BLaER1 (cell line): Measurements from ENCODE around the gene CHST8.

Experiments used
- H3K27ac ChIP-seq: shearing (Covaris generic); formaldehyde crosslinking; 2 replicates; pipeline ENCODE4 v1.8.1; 2022
- H3K27me3 ChIP-seq: shearing (Covaris generic); formaldehyde crosslinking; 2 replicates; pipeline ENCODE4 v1.8.1; 2022
- H3K36me3 ChIP-seq: shearing (Covaris generic); formaldehyde crosslinking; 2 replicates; pipeline ENCODE4 v1.8.1; 2022
- H3K4me1 ChIP-seq: shearing (Covaris generic); formaldehyde crosslinking; 2 replicates; pipeline ENCODE4 v1.8.1; 2022
- H3K4me2 ChIP-seq: shearing (Covaris generic); formaldehyde crosslinking; 2 replicates; pipeline ENCODE4 v1.8.1; 2022
- H3K4me3 ChIP-seq: shearing (Covaris generic); formaldehyde crosslinking; 2 replicates; pipeline ENCODE4 v1.8.1; 2022
- H3K9ac ChIP-seq: shearing (Covaris generic); formaldehyde crosslinking; 2 replicates; pipeline ENCODE4 v1.8.1; 2022
- H3K9me3 ChIP-seq: shearing (Covaris generic); formaldehyde crosslinking; 2 replicates; pipeline ENCODE4 v1.8.1; 2022
- H4K20me1 ChIP-seq: shearing (Covaris generic); formaldehyde crosslinking; 2 replicates; pipeline ENCODE4 v1.8.1; 2022
- Cebpa-rat ChIP-seq: shearing (Covaris generic); IDR thresholded peaks from 2 replicates; pipeline ENCODE4 v1.8.1; 2022

The CHST8 gene

DNA sequence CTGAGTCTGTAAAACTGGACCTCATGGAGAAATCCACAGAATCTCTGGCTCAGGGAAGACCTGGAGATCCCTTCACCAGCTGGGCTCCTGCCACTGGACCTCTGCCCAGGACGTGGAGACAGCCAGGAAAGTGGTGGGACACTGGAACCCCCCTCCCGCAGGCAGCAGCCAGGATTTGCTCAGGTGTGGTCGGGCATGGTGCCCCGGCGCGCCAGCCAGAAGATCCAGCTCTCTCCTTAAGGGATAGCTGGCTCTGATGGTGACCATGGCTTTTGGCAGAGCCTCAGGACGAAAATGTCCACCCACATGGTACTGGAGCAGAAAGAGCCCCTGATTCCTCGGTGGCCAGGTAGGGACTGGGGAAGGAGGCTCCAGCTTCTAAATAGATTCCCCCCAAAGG lies 148.4 kb downstream of the CHST8 start:
- H3K4me3 ChIP-seq: no peak overlapping the region
- H3K36me3 ChIP-seq: no peaks in the 10 kb centered on the region
- H3K4me2 ChIP-seq: no peak overlapping the region
- no peak overlapping the region for H3K9ac ChIP-seq
- no peaks in the 10 kb centered on the region for H3K4me1 ChIP-seq
- 0 out of 2 replicates have a peak, but pooled peaks cover 9% of the 10 kb centered on the region for H3K27me3 ChIP-seq
- TF ChIP-seq Cebpa-rat: no peak
- H3K27ac ChIP-seq: no peak overlapping the region
- peaks cover 54% of the 10 kb centered on the region for H4K20me1 ChIP-seq
- no peaks in the 10 kb centered on the region for H3K9me3 ChIP-seq

GRCh38 chr19:33771384-33772101 lies 149.8 kb downstream of the CHST8 start:
- no peak overlapping the region for H3K27ac ChIP-seq
- no peaks in the 10 kb centered on the region for H3K9me3 ChIP-seq
- no peak for TF ChIP-seq Cebpa-rat

DNA sequence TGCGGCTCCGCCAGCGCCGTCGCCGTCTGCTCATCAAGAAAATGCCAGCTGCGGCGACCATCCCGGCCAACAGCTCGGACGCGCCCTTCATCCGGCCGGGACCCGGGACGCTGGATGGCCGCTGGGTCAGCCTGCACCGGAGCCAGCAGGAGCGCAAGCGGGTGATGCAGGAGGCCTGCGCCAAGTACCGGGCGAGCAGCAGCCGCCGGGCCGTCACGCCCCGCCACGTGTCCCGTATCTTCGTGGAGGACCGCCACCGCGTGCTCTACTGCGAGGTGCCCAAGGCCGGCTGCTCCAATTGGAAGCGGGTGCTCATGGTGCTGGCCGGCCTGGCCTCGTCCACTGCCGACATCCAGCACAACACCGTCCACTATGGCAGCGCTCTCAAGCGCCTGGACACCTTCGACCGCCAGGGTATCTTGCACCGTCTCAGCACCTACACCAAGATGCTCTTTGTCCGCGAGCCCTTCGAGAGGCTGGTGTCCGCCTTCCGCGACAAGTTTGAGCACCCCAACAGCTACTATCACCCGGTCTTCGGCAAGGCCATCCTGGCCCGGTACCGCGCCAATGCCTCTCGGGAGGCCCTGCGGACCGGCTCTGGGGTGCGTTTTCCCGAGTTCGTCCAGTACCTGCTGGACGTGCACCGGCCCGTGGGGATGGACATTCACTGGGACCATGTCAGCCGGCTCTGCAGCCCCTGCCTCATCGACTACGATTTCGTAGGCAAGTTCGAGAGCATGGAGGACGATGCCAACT lies 150.5 kb downstream of the CHST8 start:
- Histone ChIP-seq H3K9ac (no peak overlapping the region), H3K27ac (no peak overlapping the region), H3K9me3 (no peaks in the 10 kb centered on the region), H3K4me2 (no peak overlapping the region), H3K27me3 (0 out of 2 replicates have a peak, but pooled peaks cover 9% of the 10 kb centered on the region), H3K36me3 (no peaks in the 10 kb centered on the region), H4K20me1 (peaks cover 44% of the 10 kb centered on the region), H3K4me3 (no peak overlapping the region), H3K4me1 (peaks cover 5% of the 10 kb centered on the region; the same call in 1 of the 2 replicates)
- no peak for TF ChIP-seq Cebpa-rat

More at GRCh38 chr19:33771384-33772101, 149.8 kb downstream of the CHST8 start:
- no peaks in the 10 kb centered on the region for H3K4me1 ChIP-seq
- H3K4me2 ChIP-seq: no peak overlapping the region
- H3K36me3 ChIP-seq: no peaks in the 10 kb centered on the region
- no peak overlapping the region for H3K4me3 ChIP-seq
- peaks cover 51% of the 10 kb centered on the region for H4K20me1 ChIP-seq
- H3K27me3 ChIP-seq: 0 out of 2 replicates have a peak, but pooled peaks cover 9% of the 10 kb centered on the region
- H3K9ac ChIP-seq: no peak overlapping the region

- Histone ChIP-seq H3K4me3 (no peak overlapping the region), H3K9me3 (no peaks in the 10 kb centered on the region), H3K4me1 (peaks cover 5% of the 10 kb centered on the region; the same call in 1 of the 2 replicates), H3K27ac (no peak overlapping the region), H3K4me2 (no peak overlapping the region), H3K9ac (no peak overlapping the region), H3K36me3 (no peaks in the 10 kb centered on the region), H3K27me3 (0 out of 2 replicates have a peak, but pooled peaks cover 9% of the 10 kb centered on the region), H4K20me1 (peaks cover 39% of the 10 kb centered on the region)
- no peak for TF ChIP-seq Cebpa-rat
Measured at GRCh38 chr19:33772858-33773180, 151.1 kb downstream of the CHST8 start.

- Histone ChIP-seq H3K9me3 (no peaks in the 10 kb centered on the region), H3K4me2 (no peak overlapping the region), H3K4me1 (peaks cover 10% of the 10 kb centered on the region), H3K36me3 (no peaks in the 10 kb centered on the region), H3K27ac (no peak overlapping the region), H3K9ac (no peak overlapping the region), H3K4me3 (no peak overlapping the region), H4K20me1 (peaks cover 29% of the 10 kb centered on the region), H3K27me3 (peaks cover 14% of the 10 kb centered on the region; the same call in 1 of the 2 replicates)
- no peak for TF ChIP-seq Cebpa-rat
Measured at GRCh38 chr19:33773704-33774624, 152.2 kb downstream of the CHST8 start.

- Histone ChIP-seq H4K20me1 (peaks cover 21% of the 10 kb centered on the region), H3K9ac (no peak overlapping the region), H3K4me3 (no peak overlapping the region), H3K4me2 (no peak overlapping the region), H3K4me1 (peaks cover 10% of the 10 kb centered on the region), H3K27ac (no peak overlapping the region), H3K27me3 (peaks cover 18% of the 10 kb centered on the region; the same call in 1 of the 2 replicates), H3K36me3 (no peaks in the 10 kb centered on the region), H3K9me3 (no peaks in the 10 kb centered on the region)
- TF ChIP-seq Cebpa-rat: no peak
Measured at GRCh38 chr19:33774751-33775150, 153.0 kb downstream of the CHST8 start.

- no peak overlapping the region for H3K27ac ChIP-seq
- H3K9me3 ChIP-seq: no peaks in the 10 kb centered on the region
- H4K20me1 ChIP-seq: peaks cover 10% of the 10 kb centered on the region
- TF ChIP-seq Cebpa-rat: no peak
- no peak overlapping the region for H3K4me2 ChIP-seq
- H3K27me3 ChIP-seq: peaks cover 10% of the 10 kb centered on the region; the same call in 1 of the 2 replicates
- no peak overlapping the region for H3K4me3 ChIP-seq
- H3K9ac ChIP-seq: no peak overlapping the region
- H3K4me1 ChIP-seq: peaks cover 10% of the 10 kb centered on the region
- H3K36me3 ChIP-seq: no peaks in the 10 kb centered on the region
Measured at GRCh38 chr19:33775731-33776487, 154.2 kb downstream of the CHST8 start.

- H3K4me2 ChIP-seq: no peak overlapping the region
- no peaks in the 10 kb centered on the region for H3K9me3 ChIP-seq
- peaks cover 10% of the 10 kb centered on the region; the same call in 1 of the 2 replicates for H3K27me3 ChIP-seq
- H3K9ac ChIP-seq: no peak overlapping the region
- no peak for TF ChIP-seq Cebpa-rat
- no peak overlapping the region for H3K27ac ChIP-seq
- H3K36me3 ChIP-seq: no peaks in the 10 kb centered on the region
- no peaks in the 10 kb centered on the region for H4K20me1 ChIP-seq
- no peak overlapping the region for H3K4me3 ChIP-seq
- H3K4me1 ChIP-seq: peaks cover 17% of the 10 kb centered on the region
Measured at GRCh38 chr19:33777351-33777750, 155.6 kb downstream of the CHST8 start.

- H3K4me2 ChIP-seq: peak overlapping the region; percentile 85; the same call in 1 of the 2 replicates
- H3K4me3 ChIP-seq: no peak overlapping the region
Measured at GRCh38 chr19:33777753-33778088, 156.0 kb downstream of the CHST8 start.

More at GRCh38 chr19:33777753-33778088, 156.0 kb downstream of the CHST8 start:
- Histone ChIP-seq H3K27ac (no peak overlapping the region), H4K20me1 (no peaks in the 10 kb centered on the region), H3K9ac (no peak overlapping the region), H3K36me3 (no peaks in the 10 kb centered on the region), H3K9me3 (no peaks in the 10 kb centered on the region), H3K27me3 (peaks cover 10% of the 10 kb centered on the region; the same call in 1 of the 2 replicates), H3K4me1 (peaks cover 17% of the 10 kb centered on the region)
- no peak for TF ChIP-seq Cebpa-rat
